D341Med (cell line): ENCODE results near the gene FAM168A.

Experiments
- DNase-seq: peaks from one replicate; pipeline ENCODE4 v3.0.0; 2012; ENCODE audit warnings: low spot score

Gene FAM168A

GRCh38 chr11:73428227-73428626 is 169.7 kb downstream of the FAM168A start:
- DNase-seq, result no peak

GRCh38 chr11:73426219-73426850 is 171.6 kb downstream of the FAM168A start:
- no peak for DNase-seq

GRCh38 chr11:73425108-73425507 is 172.8 kb downstream of the FAM168A start:
- DNase-seq, result no peak

GRCh38 chr11:73423506-73423905 is 174.4 kb downstream of the FAM168A start:
- DNase-seq, result no peak

- DNase-seq, result no peak
These were observed 175.0 kb downstream of the FAM168A start for GRCh38 chr11:73422886-73423285.

- DNase-seq, result no peak
These were observed 177.8 kb downstream of the FAM168A start for GRCh38 chr11:73420136-73420535.

GRCh38 chr11:73416786-73417185 is 181.1 kb downstream of the FAM168A start:
- DNase-seq, result no peak

- no peak for DNase-seq
These were observed 181.9 kb downstream of the FAM168A start for GRCh38 chr11:73415854-73416615.

- DNase-seq, result no peak
These were observed 182.8 kb downstream of the FAM168A start for GRCh38 chr11:73414977-73415651.

- no peak for DNase-seq
These were observed 184.7 kb downstream of the FAM168A start for GRCh38 chr11:73413256-73413655.

GRCh38 chr11:73412308-73412707 is 185.6 kb downstream of the FAM168A start:
- DNase-seq, result no peak

GRCh38 chr11:73411031-73411430 is 186.9 kb downstream of the FAM168A start:
- no peak for DNase-seq

GRCh38 chr11:73410627-73411026 is 187.3 kb downstream of the FAM168A start:
- DNase-seq, result no peak

- DNase-seq, result no peak
These were observed 188.5 kb downstream of the FAM168A start for GRCh38 chr11:73409431-73409830.

GRCh38 chr11:73406619-73407018 is 191.3 kb downstream of the FAM168A start:
- DNase-seq, result no peak

GRCh38 chr11:73406131-73406530 is 191.8 kb downstream of the FAM168A start:
- DNase-seq, result no peak

- no peak for DNase-seq
These were observed 192.8 kb downstream of the FAM168A start for GRCh38 chr11:73405146-73405510.

GRCh38 chr11:73404506-73405145 is 193.3 kb downstream of the FAM168A start:
- DNase-seq, result no peak

GRCh38 chr11:73404048-73404447 is 193.9 kb downstream of the FAM168A start:
- peak; percentile 77 for DNase-seq

GRCh38 chr11:73403541-73403940 is 194.4 kb downstream of the FAM168A start:
- DNase-seq, result no peak

GRCh38 chr11:73402834-73403185 is 195.1 kb downstream of the FAM168A start:
- DNase-seq, result no peak

- DNase-seq, result no peak
These were observed 195.7 kb downstream of the FAM168A start for GRCh38 chr11:73401924-73402833.
